ENCODE results near the gene FBF1.
A peak's percentile ranks its signal among the peaks of the same experiment; 100 is the strongest.

Gene FBF1, protein sequence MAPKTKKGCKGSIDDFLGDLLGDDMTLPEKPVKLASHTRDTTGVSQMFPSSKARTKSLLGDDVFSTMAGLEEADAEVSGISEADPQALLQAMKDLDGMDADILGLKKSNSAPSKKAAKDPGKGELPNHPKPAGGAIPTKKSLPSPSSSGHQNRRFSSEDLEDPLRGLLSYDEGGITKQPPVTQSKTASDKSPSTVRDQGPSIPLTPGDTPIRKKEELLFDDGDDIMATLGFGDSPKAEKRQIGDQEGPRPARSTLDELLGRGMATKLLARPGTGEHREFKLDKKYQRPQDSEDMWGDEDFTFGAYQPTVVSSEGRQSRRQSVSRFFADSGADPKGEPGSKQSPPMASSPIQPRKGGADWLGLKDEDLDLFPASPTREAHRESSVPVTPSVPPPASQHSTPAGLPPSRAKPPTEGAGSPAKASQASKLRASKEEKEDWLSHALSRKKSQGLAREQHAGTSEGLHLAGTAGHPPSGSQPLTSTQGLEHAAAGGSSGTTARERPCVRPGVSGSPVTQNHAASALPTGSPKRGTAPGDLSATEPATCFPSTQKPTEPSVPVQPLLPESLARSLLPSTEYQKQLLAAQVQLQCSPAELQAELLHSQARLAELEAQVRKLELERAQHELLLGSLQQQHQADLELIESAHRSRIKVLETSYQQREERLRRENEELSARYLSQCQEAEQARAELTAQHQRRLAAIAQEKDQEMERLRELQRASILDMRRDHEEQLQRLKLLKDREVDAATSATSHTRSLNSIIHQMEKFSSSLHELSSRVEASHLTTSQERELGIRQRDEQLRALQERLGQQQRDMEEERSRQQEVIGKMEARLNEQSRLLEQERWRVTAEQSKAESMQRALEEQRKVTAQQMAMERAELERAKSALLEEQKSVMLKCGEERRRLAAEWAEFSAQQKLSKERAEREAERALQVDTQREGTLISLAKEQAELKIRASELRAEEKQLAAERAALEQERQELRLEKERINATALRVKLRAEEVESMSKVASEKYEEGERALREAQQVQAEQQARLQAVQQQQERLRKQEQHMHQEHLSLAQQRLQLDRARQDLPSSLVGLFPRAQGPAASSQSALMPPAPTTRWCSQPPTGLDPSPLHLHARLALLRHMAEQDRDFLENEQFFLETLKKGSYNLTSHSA

DNA sequence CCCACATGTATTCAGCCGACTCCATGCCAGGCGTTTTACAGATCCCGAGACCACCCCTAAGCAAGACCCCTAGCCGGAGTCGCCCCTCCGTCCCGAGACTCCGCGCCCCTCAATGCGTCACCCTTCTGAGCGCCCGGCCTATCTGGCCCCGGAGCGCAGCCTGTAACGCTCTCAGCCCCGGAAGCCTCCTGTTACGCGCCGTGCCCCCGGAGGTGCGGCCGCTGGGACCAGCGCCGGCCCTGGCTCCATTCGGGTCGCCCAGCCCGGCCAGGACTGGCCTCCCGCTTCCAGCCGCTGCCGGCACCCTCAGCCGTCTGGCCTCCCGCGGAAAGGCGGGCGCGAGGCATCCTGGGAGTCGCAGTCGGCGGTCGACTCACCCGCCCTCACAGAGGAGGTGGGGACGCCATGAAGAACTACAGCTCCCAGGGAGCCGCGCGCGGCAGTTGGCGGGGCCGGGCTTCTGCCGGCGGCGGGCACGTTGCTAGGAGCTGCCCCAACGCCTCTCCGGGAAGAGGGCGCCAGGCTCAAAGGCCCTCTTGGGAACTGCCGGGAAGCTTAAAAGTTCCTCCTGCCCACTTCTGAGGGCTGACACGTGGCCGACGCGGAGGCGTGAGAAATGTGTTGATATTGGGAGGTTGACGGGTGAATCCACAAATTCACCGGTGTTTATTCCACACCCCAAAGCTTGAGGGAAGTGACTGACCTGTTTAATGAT lies at the start of gene FBF1:
TSS of gene FBF1 (minus strand) at position 316 of the 715 bp plus-strand sequence. CDS start 2,893 bp downstream, outside the sequence.
- H3K4me3 ChIP-seq (ENCODE audit: low read length in 2 of 2) = peak within 1 kb of the TSS; percentile 77 to 82
- H3K36me3 ChIP-seq (ENCODE audit: control insufficient read depth in 2 of 2, insufficient read depth in 2 of 2, low read length in 2 of 2) = peaks cover 10 to 19% of the 10 kb centered on the region in 2 donors
- H3K27me3 ChIP-seq (ENCODE audit: control insufficient read depth in 2 of 2, insufficient read depth in 2 of 2, low read length in 2 of 2) = no peaks in the 10 kb centered on the region
- no peaks in the 10 kb centered on the region for H3K9me3 ChIP-seq (ENCODE audit: control insufficient read depth in 2 of 2, low read length in 2 of 2)
- peak within 1 kb of the TSS in 1 of 2 donors; percentile 58 for H3K27ac ChIP-seq (ENCODE audit: low read depth in 2 of 2, low read length in 2 of 2)
- peaks cover 4 to 8% of the 10 kb centered on the region in 2 donors for H3K4me1 ChIP-seq (ENCODE audit: control insufficient read depth in 2 of 2, insufficient read depth in 2 of 2, low read length in 2 of 2)
- peak within 1 kb of the TSS; percentile 74 to 87 for H3K9ac ChIP-seq (ENCODE audit: low read depth in 1 of 2, low read length in 2 of 2)

DNA sequence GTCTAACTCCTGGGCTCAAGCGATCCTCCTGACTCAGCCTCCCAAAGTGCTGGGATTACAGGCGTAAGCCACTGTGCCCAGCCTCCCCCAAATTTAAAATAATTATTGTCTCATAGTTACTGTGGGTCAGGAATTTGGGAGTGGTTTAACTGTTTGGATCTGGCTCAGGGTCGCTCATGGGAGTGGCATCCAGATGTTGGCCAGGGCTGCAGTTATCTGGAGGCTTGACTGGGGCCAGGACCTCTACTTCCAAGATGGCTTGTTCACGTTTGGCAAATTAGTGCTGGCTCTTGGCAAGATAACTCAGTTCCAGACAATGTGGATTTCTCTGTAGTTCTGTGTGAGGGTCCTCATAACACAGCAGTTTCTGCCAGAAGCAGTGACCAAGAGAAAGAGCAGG lies 46.2 kb upstream of the FBF1 start:
- Histone ChIP-seq H3K27me3 (ENCODE audit: control insufficient read depth in 2 of 2, insufficient read depth in 2 of 2, low read length in 2 of 2) (no peaks in the 10 kb centered on the region), H3K4me3 (ENCODE audit: low read length in 2 of 2) (no peak overlapping the region), H3K9me3 (ENCODE audit: control insufficient read depth in 2 of 2, low read length in 2 of 2) (no peaks in the 10 kb centered on the region), H3K36me3 (ENCODE audit: control insufficient read depth in 2 of 2, insufficient read depth in 2 of 2, low read length in 2 of 2) (peaks cover 4 to 6% of the 10 kb centered on the region in 2 donors), H3K4me1 (ENCODE audit: control insufficient read depth in 2 of 2, insufficient read depth in 2 of 2, low read length in 2 of 2) (peaks cover 6 to 8% of the 10 kb centered on the region in 2 donors), H3K27ac (ENCODE audit: low read depth in 2 of 2, low read length in 2 of 2) (no peak overlapping the region), H3K9ac (ENCODE audit: low read depth in 1 of 2, low read length in 2 of 2) (no peak overlapping the region)

GRCh38 chr17:75985986-75986385 lies 45.1 kb upstream of the FBF1 start:
- no peaks in the 10 kb centered on the region for H3K27me3 ChIP-seq (ENCODE audit: control insufficient read depth in 2 of 2, insufficient read depth in 2 of 2, low read length in 2 of 2)
- peaks cover 6 to 8% of the 10 kb centered on the region in 2 donors for H3K4me1 ChIP-seq (ENCODE audit: control insufficient read depth in 2 of 2, insufficient read depth in 2 of 2, low read length in 2 of 2)
- H3K27ac ChIP-seq (ENCODE audit: low read depth in 2 of 2, low read length in 2 of 2) = no peak overlapping the region
- H3K9me3 ChIP-seq (ENCODE audit: control insufficient read depth in 2 of 2, low read length in 2 of 2) = no peaks in the 10 kb centered on the region
- H3K36me3 ChIP-seq (ENCODE audit: control insufficient read depth in 2 of 2, insufficient read depth in 2 of 2, low read length in 2 of 2) = peaks cover 0 to 4% of the 10 kb centered on the region in 2 donors
- H3K9ac ChIP-seq (ENCODE audit: low read depth in 1 of 2, low read length in 2 of 2) = no peak overlapping the region
- no peak overlapping the region for H3K4me3 ChIP-seq (ENCODE audit: low read length in 2 of 2)

DNA sequence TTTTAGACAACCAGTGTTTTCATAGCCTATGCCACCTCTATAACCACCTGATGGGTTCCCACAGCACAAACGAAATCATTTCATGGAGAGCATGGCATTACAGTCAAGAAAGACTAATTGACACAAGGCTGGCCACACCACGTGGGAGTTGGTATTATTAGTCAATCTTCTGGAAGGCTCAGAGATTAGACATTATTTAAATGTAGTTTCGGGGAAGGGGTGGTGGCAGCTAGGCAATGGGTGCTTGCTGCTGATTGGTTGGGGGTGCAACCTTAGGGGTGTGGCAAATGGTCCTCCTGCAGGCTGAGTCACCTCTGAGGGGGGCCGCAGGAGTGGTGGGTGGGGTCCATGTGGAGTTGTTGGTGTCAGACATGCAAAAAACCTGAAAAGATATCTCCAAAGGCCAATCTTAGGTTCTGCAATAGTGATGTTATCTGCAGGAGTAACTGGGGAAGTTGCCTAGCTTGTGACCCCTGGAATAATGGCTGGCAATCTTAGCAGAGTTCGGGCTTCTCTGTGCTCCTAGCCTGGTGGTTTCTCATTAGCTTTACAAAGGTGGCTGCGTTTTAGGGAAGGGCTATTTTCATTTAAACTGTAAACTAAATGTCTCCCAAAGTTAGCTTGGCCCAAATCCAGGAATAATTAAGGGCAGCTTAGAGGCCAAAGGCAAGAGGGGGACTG lies 42.8 kb upstream of the FBF1 start:
- no peaks in the 10 kb centered on the region for H3K9me3 ChIP-seq (ENCODE audit: control insufficient read depth in 2 of 2, low read length in 2 of 2)
- H3K4me3 ChIP-seq (ENCODE audit: low read length in 2 of 2) = no peak overlapping the region
- H3K36me3 ChIP-seq (ENCODE audit: control insufficient read depth in 2 of 2, insufficient read depth in 2 of 2, low read length in 2 of 2) = peaks cover 0 to 4% of the 10 kb centered on the region in 2 donors
- H3K4me1 ChIP-seq (ENCODE audit: control insufficient read depth in 2 of 2, insufficient read depth in 2 of 2, low read length in 2 of 2) = peaks cover 11 to 18% of the 10 kb centered on the region in 2 donors
- H3K27me3 ChIP-seq (ENCODE audit: control insufficient read depth in 2 of 2, insufficient read depth in 2 of 2, low read length in 2 of 2) = no peaks in the 10 kb centered on the region
- no peak overlapping the region for H3K27ac ChIP-seq (ENCODE audit: low read depth in 2 of 2, low read length in 2 of 2)
- H3K9ac ChIP-seq (ENCODE audit: low read depth in 1 of 2, low read length in 2 of 2) = no peak overlapping the region

DNA sequence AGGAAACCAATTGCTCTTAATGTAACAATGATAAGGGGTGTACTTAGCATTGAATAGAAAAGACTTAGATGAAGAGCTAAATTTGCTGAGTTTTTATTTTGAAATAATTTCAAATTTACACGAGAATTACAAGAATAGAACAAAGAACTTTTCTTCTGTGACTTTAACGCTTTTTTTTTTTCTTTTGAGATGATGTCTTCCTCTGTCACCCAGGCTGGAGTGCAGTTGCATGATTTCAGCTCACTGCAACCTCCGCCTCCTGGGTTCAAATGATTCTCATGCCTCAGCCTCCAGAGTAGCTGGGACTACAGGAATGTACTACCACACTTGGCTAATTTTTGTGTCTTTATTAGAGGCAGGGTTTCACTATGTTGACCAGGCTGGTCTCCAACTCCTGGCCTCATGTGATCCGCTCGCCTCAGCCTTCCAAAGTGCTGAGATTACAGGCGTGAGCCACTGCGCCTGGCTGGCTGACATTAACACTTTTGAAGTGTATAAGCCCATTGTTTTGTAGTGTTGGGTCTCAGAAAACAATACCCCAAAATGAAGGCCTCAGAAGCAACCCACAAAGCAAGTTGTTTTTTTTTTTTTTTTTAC lies 40.3 kb upstream of the FBF1 start:
- Histone ChIP-seq H3K9ac (ENCODE audit: low read depth in 1 of 2, low read length in 2 of 2) (no peak overlapping the region), H3K4me1 (ENCODE audit: control insufficient read depth in 2 of 2, insufficient read depth in 2 of 2, low read length in 2 of 2) (peaks cover 23 to 30% of the 10 kb centered on the region in 2 donors), H3K27ac (ENCODE audit: low read depth in 2 of 2, low read length in 2 of 2) (no peak overlapping the region), H3K9me3 (ENCODE audit: control insufficient read depth in 2 of 2, low read length in 2 of 2) (no peaks in the 10 kb centered on the region), H3K27me3 (ENCODE audit: control insufficient read depth in 2 of 2, insufficient read depth in 2 of 2, low read length in 2 of 2) (no peaks in the 10 kb centered on the region), H3K36me3 (ENCODE audit: control insufficient read depth in 2 of 2, insufficient read depth in 2 of 2, low read length in 2 of 2) (peaks cover 0 to 2% of the 10 kb centered on the region in 2 donors), H3K4me3 (ENCODE audit: low read length in 2 of 2) (no peak overlapping the region)

- Histone ChIP-seq H3K4me3 (ENCODE audit: low read length in 2 of 2) (peak overlapping the region; percentile 96 to 97), H3K9ac (ENCODE audit: low read depth in 1 of 2, low read length in 2 of 2) (peak overlapping the region; percentile 97 to 98), H3K4me1 (ENCODE audit: control insufficient read depth in 2 of 2, insufficient read depth in 2 of 2, low read length in 2 of 2) (peaks cover 30 to 35% of the 10 kb centered on the region in 2 donors), H3K27ac (ENCODE audit: low read depth in 2 of 2, low read length in 2 of 2) (peak overlapping the region; percentile 99), H3K36me3 (ENCODE audit: control insufficient read depth in 2 of 2, insufficient read depth in 2 of 2, low read length in 2 of 2) (peaks cover 0 to 2% of the 10 kb centered on the region in 2 donors), H3K27me3 (ENCODE audit: control insufficient read depth in 2 of 2, insufficient read depth in 2 of 2, low read length in 2 of 2) (no peaks in the 10 kb centered on the region), H3K9me3 (ENCODE audit: control insufficient read depth in 2 of 2, low read length in 2 of 2) (no peaks in the 10 kb centered on the region)
These were observed 39.6 kb upstream of the FBF1 start for GRCh38 chr17:75980188-75981018.

DNA sequence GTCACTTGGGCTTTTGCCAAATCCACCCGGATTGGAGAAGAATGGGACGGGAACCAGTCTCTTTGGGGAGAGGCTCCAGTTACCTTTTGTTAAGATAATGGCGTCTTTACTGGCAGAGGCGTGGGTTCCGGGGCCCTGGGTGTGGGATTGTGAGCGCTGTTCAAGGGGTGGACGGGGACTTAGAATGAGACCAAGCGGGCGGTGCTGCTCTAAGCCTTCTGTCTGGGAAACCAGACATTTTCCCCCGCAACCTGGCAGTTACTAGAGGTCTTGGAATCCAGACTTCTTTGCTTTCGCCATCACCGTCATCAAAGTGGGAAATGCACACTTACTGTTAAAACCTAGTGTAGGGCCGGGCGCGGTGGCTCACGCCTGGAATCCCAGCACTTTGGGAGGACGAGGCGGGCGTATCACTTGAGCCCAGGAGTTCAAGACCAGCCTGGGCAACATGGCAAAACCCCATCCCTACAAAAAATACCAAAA lies 38.9 kb upstream of the FBF1 start:
- Histone ChIP-seq H3K36me3 (ENCODE audit: control insufficient read depth in 2 of 2, insufficient read depth in 2 of 2, low read length in 2 of 2) (peaks cover 0 to 4% of the 10 kb centered on the region in 2 donors), H3K27me3 (ENCODE audit: control insufficient read depth in 2 of 2, insufficient read depth in 2 of 2, low read length in 2 of 2) (no peaks in the 10 kb centered on the region), H3K4me1 (ENCODE audit: control insufficient read depth in 2 of 2, insufficient read depth in 2 of 2, low read length in 2 of 2) (peaks cover 33 to 35% of the 10 kb centered on the region in 2 donors), H3K4me3 (ENCODE audit: low read length in 2 of 2) (peak overlapping the region; percentile 96 to 97), H3K9ac (ENCODE audit: low read depth in 1 of 2, low read length in 2 of 2) (peak overlapping the region; percentile 97 to 98), H3K27ac (ENCODE audit: low read depth in 2 of 2, low read length in 2 of 2) (peak overlapping the region; percentile 99), H3K9me3 (ENCODE audit: control insufficient read depth in 2 of 2, low read length in 2 of 2) (no peaks in the 10 kb centered on the region)

DNA sequence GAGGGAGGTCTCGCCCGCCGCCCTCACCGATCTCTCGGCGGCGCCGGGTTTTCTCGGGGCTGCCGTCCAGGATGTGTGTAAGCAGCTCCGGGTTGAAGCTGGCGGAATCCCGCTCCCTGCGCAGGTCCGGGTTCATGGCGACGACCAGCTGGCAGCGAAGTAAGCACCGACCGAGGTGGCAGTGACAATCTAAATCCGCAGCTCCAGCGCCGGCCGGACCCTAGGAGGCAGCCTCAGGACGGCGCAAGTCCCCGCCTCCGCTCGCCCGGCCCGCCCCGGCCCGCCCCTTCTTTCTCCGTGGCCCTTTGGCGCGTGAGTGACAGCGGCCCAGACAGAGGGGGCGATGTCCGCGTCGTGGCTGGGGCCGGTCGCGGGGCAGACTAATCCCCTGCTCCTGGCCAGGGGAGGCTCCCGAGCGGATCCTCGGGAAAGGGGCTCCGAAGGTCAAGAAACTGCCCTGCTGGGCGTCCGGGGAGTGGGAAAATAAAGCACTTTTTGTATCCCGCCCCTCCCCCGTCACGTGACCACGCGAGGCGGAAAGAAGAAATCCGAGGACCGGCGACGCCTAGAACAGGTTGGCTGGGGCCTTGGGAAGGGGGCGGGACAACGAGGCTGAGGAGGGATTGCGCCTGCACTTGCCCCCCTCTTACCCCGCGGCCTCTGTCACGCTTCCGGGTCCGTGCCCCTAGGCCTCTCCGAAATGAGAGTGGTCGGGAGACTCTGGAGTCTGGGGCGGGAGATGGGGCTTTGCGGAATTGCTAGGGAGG lies 38.3 kb upstream of the FBF1 start, which contains the start of the genes ACOX1 and TEN1:
TSS of gene ACOX1 (minus strand) at position 229 of the 767 bp plus-strand sequence. CDS start at position 136, 93 bp downstream.
TSS of gene TEN1 (plus strand) at position 303 of the 767 bp plus-strand sequence. CDS start 6,953 bp downstream, outside the sequence.
- Histone ChIP-seq H3K27ac (ENCODE audit: low read depth in 2 of 2, low read length in 2 of 2) (peak within 1 kb of the TSS; percentile 99), H3K9me3 (ENCODE audit: control insufficient read depth in 2 of 2, low read length in 2 of 2) (no peaks in the 10 kb centered on the region), H3K36me3 (ENCODE audit: control insufficient read depth in 2 of 2, insufficient read depth in 2 of 2, low read length in 2 of 2) (peaks cover 0 to 2% of the 10 kb centered on the region in 2 donors), H3K4me1 (ENCODE audit: control insufficient read depth in 2 of 2, insufficient read depth in 2 of 2, low read length in 2 of 2) (peaks cover 31 to 36% of the 10 kb centered on the region in 2 donors), H3K27me3 (ENCODE audit: control insufficient read depth in 2 of 2, insufficient read depth in 2 of 2, low read length in 2 of 2) (no peaks in the 10 kb centered on the region), H3K9ac (ENCODE audit: low read depth in 1 of 2, low read length in 2 of 2) (peak within 1 kb of the TSS; percentile 97 to 99), H3K4me3 (ENCODE audit: low read length in 2 of 2) (peak within 1 kb of the TSS; percentile 96 to 97)

Data from mucosa of rectum (tissue), 2 donors.